Mucosa of rectum (tissue), 2 donors: ENCODE results near the gene TMC6.

Source experiments
- H3K27ac ChIP-seq, 2 donors: one replicate each; pipeline ENCODE4 v1.7.0; 2013; ENCODE audit warnings: inconsistent platforms in 2 of 2, low read depth in 2 of 2, low read length in 2 of 2
- H3K27me3 ChIP-seq, 2 donors: one replicate each; pipeline ENCODE4 v1.7.0; 2013; ENCODE audit warnings: low read length in 2 of 2; ENCODE audit not compliant: control insufficient read depth in 2 of 2, insufficient read depth in 2 of 2
- H3K36me3 ChIP-seq, 2 donors: one replicate each; pipeline ENCODE4 v1.7.0; 2013; ENCODE audit warnings: low read length in 2 of 2; ENCODE audit not compliant: control insufficient read depth in 2 of 2, insufficient read depth in 2 of 2
- H3K4me1 ChIP-seq, 2 donors: one replicate each; pipeline ENCODE4 v1.7.0; 2013; ENCODE audit warnings: low read length in 2 of 2, mild to moderate bottlenecking in 1 of 2; ENCODE audit not compliant: control insufficient read depth in 2 of 2, insufficient read depth in 2 of 2
- H3K4me3 ChIP-seq, 2 donors: one replicate each; pipeline ENCODE4 v1.7.0; 2013; ENCODE audit warnings: low read length in 2 of 2
- H3K9ac ChIP-seq, 2 donors: one replicate each; pipeline ENCODE4 v1.7.0; 2013; ENCODE audit warnings: low read length in 2 of 2, low read depth in 1 of 2, mild to moderate bottlenecking in 1 of 2
- H3K9me3 ChIP-seq, 2 donors: one replicate each; pipeline ENCODE4 v1.7.0; 2013; ENCODE audit warnings: low read length in 2 of 2; ENCODE audit not compliant: control insufficient read depth in 2 of 2
- donor health status: healthy.
- donor health status: Normal muscosa, but diverticular disease.

Gene TMC6

GRCh38 chr17:78133971-78134898 lies 5.7 kb upstream of the TMC6 start:
- Histone ChIP-seq H3K4me1 (peaks cover 24 to 36% of the 10 kb centered on the region in 2 donors), H3K36me3 (peaks cover 0 to 7% of the 10 kb centered on the region in 2 donors), H3K9me3 (no peaks in the 10 kb centered on the region), H3K4me3 (peak overlapping the region in 1 of 2 donors; percentile 37), H3K9ac (no peak overlapping the region), H3K27me3 (no peaks in the 10 kb centered on the region), H3K27ac (peak overlapping the region in 1 of 2 donors; percentile 90)

DNA sequence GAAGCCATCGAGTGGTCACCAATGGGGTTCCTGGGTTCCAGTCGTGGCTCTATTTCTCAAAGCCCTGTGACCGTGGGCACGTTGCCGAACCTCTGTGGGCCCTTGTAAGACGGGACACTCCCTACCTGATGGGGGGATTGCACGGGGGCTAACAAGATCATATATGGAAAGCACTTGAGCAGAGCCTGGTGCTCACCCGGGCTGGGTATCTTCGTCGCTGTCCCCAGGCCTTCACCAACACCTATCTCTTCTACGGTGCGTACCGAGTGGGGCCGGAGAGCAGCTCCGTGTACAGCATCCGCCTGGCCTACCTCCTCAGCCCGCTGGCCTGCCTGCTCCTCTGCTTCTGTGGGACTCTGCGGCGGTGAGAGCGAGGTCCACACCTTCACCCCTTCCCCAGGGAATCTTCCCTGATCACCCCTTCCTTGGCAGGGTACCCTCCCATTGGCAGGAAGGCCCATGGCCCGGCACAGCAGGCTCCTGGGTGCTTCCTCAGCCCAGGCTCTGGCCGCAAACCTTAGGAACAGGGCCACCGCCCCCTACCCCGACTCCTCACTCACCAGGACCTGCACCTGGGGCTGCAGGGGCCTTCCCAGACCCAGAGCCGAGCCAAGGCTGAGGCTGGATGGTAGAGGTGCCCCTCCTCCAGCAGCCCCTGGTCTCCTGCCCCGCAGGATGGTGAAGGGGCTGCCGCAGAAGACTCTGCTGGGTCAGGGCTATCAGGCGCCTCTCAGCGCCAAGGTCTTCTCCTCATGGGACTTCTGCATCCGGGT lies 4.8 kb upstream of the TMC6 start:
- Histone ChIP-seq H3K9ac (no peak overlapping the region), H3K4me1 (peaks cover 29 to 38% of the 10 kb centered on the region in 2 donors), H3K9me3 (no peaks in the 10 kb centered on the region), H3K4me3 (peak overlapping the region in 1 of 2 donors; percentile 37), H3K27me3 (no peaks in the 10 kb centered on the region), H3K27ac (peak overlapping the region in 1 of 2 donors; percentile 90), H3K36me3 (peaks cover 0 to 7% of the 10 kb centered on the region in 2 donors)

DNA sequence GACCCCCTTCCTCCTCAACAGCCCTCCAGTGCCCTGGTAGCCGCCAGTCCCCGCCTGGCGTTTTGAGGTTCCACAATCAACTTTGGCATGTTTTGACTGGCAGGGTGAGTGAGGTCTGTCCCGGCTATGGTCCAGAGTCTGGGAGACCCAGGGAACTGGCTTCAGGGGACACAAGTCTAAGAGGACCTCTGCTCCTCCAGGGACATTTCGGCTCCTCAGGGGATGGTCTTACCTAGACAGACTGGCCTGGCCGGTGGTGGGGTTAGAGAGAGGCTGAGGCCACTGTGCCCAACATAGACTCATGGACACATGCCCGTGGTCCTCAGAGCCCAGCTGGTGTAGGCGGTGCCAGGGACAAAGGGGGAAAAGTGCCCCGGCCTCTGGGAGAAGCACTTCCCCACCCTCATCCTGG lies 4.2 kb upstream of the TMC6 start:
- peaks cover 31 to 38% of the 10 kb centered on the region in 2 donors for H3K4me1 ChIP-seq
- H3K9ac ChIP-seq = no peak overlapping the region
- peak overlapping the region; percentile 1 to 48 for H3K4me3 ChIP-seq
- no peaks in the 10 kb centered on the region for H3K27me3 ChIP-seq
- no peaks in the 10 kb centered on the region for H3K9me3 ChIP-seq
- peak overlapping the region in 1 of 2 donors; percentile 90 for H3K27ac ChIP-seq
- H3K36me3 ChIP-seq = peaks cover 0 to 7% of the 10 kb centered on the region in 2 donors

DNA sequence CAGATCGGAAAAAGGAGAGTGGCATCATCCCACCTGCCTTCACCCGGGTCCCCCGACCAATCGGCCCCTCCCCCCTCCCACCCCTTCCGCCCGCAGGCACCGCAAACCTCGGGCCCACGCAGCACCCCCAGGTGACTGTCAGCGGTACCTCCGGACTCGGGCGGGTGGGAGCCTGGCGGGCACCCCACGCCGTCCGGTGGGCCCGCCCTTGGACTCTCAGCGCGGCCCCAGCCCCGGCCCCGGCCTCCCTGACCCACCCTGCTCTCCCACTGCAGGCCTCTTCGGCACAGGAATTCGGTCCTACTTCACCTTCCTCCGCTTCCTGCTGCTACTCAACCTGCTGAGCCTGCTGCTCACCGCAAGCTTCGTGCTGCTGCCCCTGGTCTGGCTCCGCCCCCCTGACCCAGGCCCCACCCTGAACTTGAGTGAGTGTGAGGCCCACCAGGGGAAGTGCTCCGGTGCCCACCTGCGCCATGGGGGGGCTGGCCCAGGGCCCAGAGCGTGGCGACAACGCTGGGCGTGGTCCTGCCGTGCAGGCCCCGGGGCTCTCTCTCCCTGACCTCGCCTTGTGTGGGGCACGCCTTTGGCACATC lies 3.6 kb upstream of the TMC6 start:
- H3K9ac ChIP-seq = peak overlapping the region in 1 of 2 donors; percentile 14
- H3K27me3 ChIP-seq = no peaks in the 10 kb centered on the region
- no peaks in the 10 kb centered on the region for H3K9me3 ChIP-seq
- H3K27ac ChIP-seq = peak overlapping the region; percentile 3 to 90
- peak overlapping the region; percentile 46 to 48 for H3K4me3 ChIP-seq
- peaks cover 0 to 7% of the 10 kb centered on the region in 2 donors for H3K36me3 ChIP-seq
- peaks cover 30 to 38% of the 10 kb centered on the region in 2 donors for H3K4me1 ChIP-seq

- peaks cover 0 to 7% of the 10 kb centered on the region in 2 donors for H3K36me3 ChIP-seq
- H3K27me3 ChIP-seq = no peaks in the 10 kb centered on the region
- peak overlapping the region; percentile 18 to 41 for H3K9ac ChIP-seq
- H3K4me1 ChIP-seq = peaks cover 35 to 41% of the 10 kb centered on the region in 2 donors
- peak overlapping the region; percentile 46 to 70 for H3K4me3 ChIP-seq
- peak overlapping the region; percentile 48 to 90 for H3K27ac ChIP-seq
- H3K9me3 ChIP-seq = no peaks in the 10 kb centered on the region
Observed at GRCh38 chr17:78131172-78132083, 2.9 kb upstream of the TMC6 start.

GRCh38 chr17:78130437-78131101 lies 2.0 kb upstream of the TMC6 start, which contains the start of gene TMC8:
TMC8 (plus strand) TSS chr17:78130771; CDS start chr17:78131589, 818 bp downstream.
- Histone ChIP-seq H3K27ac (peak within 1 kb of the TSS; percentile 48 to 90), H3K9me3 (no peaks in the 10 kb centered on the region), H3K36me3 (peaks cover 0 to 7% of the 10 kb centered on the region in 2 donors), H3K4me3 (peak within 1 kb of the TSS; percentile 41 to 70), H3K27me3 (no peaks in the 10 kb centered on the region), H3K9ac (peak within 1 kb of the TSS; percentile 18 to 41), H3K4me1 (peaks cover 40 to 48% of the 10 kb centered on the region in 2 donors)

DNA sequence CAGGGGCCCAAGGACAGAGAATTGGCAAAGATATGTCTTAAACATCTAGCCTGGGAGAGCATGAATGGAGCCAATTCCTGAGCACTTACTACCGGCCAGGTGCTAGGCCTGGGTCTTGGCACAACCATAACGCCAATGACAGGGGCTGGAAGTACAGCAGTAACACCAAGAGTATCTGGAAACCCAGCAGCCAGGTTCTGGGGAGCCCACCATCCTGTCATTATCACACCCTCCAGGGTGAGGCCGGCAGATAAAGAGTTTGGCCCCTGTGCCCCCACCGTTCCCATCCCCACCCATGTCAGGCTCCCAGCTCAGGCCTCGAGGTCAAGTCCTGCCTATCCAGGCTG lies 1.5 kb upstream of the TMC6 start:
- Histone ChIP-seq H3K4me3 (peak overlapping the region; percentile 41 to 50), H3K4me1 (peaks cover 43 to 48% of the 10 kb centered on the region in 2 donors)

DNA sequence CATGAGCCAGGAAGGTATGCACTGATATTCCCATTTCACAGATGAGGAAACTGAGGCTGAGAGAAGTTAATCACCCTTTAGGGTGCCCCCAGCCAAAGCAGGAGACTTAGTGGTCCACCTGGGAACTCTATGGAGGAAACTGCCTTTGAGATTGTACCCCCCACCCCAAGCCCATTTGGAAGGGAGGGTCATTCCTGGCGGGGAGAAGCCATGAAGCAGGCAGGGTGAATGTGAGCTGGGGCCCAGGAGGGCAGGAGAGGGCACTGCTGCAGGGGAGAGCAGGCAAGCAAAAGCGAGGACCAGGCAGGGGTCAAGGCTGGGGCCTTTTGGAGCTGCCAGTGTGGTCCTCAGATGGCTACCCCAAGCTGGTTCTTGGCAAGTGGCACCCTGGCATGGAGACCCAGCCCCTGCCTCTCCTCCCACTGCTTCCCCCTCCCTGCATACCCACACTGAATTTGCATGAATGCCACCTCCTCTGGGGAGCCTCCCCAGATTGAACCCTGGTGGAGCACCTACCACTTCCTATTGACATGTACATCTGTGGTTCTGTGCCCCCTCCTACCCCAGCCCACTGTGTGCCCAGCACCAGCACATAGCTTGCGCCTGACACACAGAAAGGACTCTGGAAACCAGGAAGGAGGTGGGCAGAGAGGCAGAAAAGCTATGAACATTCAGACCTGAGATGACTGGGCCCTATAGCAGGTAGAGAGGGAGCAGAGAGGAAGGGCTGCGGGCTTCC lies 965 bp upstream of the TMC6 start:
- peaks cover 44 to 51% of the 10 kb centered on the region in 2 donors for H3K4me1 ChIP-seq
- H3K27me3 ChIP-seq = no peaks in the 10 kb centered on the region

More for the DNA sequence above, 1.5 kb upstream of the TMC6 start:
- Histone ChIP-seq H3K36me3 (peaks cover 0 to 6% of the 10 kb centered on the region in 2 donors), H3K27me3 (no peaks in the 10 kb centered on the region), H3K9me3 (no peaks in the 10 kb centered on the region), H3K9ac (no peak overlapping the region), H3K27ac (peak overlapping the region; percentile 48 to 90)

More for the DNA sequence above, 965 bp upstream of the TMC6 start:
- Histone ChIP-seq H3K9ac (peak overlapping the region; percentile 3 to 32), H3K27ac (peak overlapping the region; percentile 48 to 90), H3K4me3 (peak overlapping the region; percentile 68 to 76), H3K9me3 (no peaks in the 10 kb centered on the region), H3K36me3 (peaks cover 0 to 7% of the 10 kb centered on the region in 2 donors)
